GM18907 (cell line): ENCODE measurements around the gene SPRYD7.
"Not testable (repeated sequence)": the region's sequence is repeated elsewhere in the genome, so short reads cannot be mapped to it uniquely, and the experiment has no call there.

Experiments
- ATAC-seq: cut with Tn5 transposase; IDR thresholded peaks from one replicate; pipeline ENCODE4 v1.9.1; 2021; ENCODE audit warnings: mild to moderate bottlenecking, moderate library complexity; ENCODE audit not compliant: unreplicated experiment

SPRYD7 gene

GRCh38 chr13:49936075-49936967 is at the start of gene SPRYD7:
SPRYD7 (minus strand) TSS chr13:49936340; CDS start chr13:49936235, 105 bp downstream.
- peak; percentile 99 for ATAC-seq

GRCh38 chr13:49985129-49985528 is 49.0 kb upstream of the SPRYD7 start:
- no peak for ATAC-seq

- ATAC-seq: no peak
Measured at GRCh38 chr13:49980266-49980665, 44.1 kb upstream of the SPRYD7 start.

GRCh38 chr13:49977992-49978391 is 41.9 kb upstream of the SPRYD7 start:
- ATAC-seq: no peak

- peak; percentile 69 for ATAC-seq
Measured at GRCh38 chr13:49976314-49977258, 40.4 kb upstream of the SPRYD7 start.

- no peak for ATAC-seq
Measured at GRCh38 chr13:49975826-49976225, 39.7 kb upstream of the SPRYD7 start.

GRCh38 chr13:49972709-49973108 is 36.6 kb upstream of the SPRYD7 start:
- ATAC-seq: no peak

GRCh38 chr13:49967456-49967855 is 31.3 kb upstream of the SPRYD7 start:
- ATAC-seq: no peak

GRCh38 chr13:49958321-49958720 is 22.2 kb upstream of the SPRYD7 start:
- no peak for ATAC-seq

- no peak for ATAC-seq
Measured at GRCh38 chr13:49956131-49956530, 20.0 kb upstream of the SPRYD7 start.

GRCh38 chr13:49954674-49955455 is 18.7 kb upstream of the SPRYD7 start:
- no peak for ATAC-seq

GRCh38 chr13:49953560-49953959 is 17.4 kb upstream of the SPRYD7 start:
- ATAC-seq: no peak

GRCh38 chr13:49951754-49952535 is 15.8 kb upstream of the SPRYD7 start:
- no peak for ATAC-seq

- ATAC-seq: not testable (repeated sequence)
Measured at GRCh38 chr13:49948777-49949270, 12.7 kb upstream of the SPRYD7 start.

GRCh38 chr13:49939321-49939720 is 3.2 kb upstream of the SPRYD7 start:
- ATAC-seq: no peak

GRCh38 chr13:49938921-49939320 is 2.8 kb upstream of the SPRYD7 start:
- ATAC-seq: no peak

- ATAC-seq: no peak
Measured at GRCh38 chr13:49938314-49938713, 2.2 kb upstream of the SPRYD7 start.

GRCh38 chr13:49936968-49937273 is 781 bp upstream of the SPRYD7 start:
- peak; percentile 25 for ATAC-seq

GRCh38 chr13:49935171-49936074 is 717 bp downstream of the SPRYD7 start:
- ATAC-seq: peak; percentile 26
